ENCODE measurements around the gene CA9.

- TF ChIP-seq CTCF (IDR thresholded peaks at IDR 0.05) (no peak), POLR2A (IDR thresholded peaks at IDR 0.05) (no peak)
Measured at GRCh38 chr9:35636135-35636876, 37.4 kb upstream of the CA9 start.

All from uterus (tissue), 2 donors.